H9 (cell line): Measurements from ENCODE around the gene UQCC2. TPM values are rescaled to one million over a fixed set of nuclear protein-coding genes. Genes with fewer than 3 reads are reported as not detected.

Source experiments
- DNase-seq: peaks from one replicate; pipeline ENCODE4 v3.0.0-alpha.2; 2017
- H2AFZ ChIP-seq: one replicate; pipeline ENCODE4 v1.6.1; 2013; ENCODE audit warnings: mild to moderate bottlenecking, low read length, control low read depth, moderate library complexity
- H2AK5ac ChIP-seq: 2 replicates; pipeline ENCODE4 v1.6.1; 2013; ENCODE audit warnings: low read length, control low read depth, mixed read lengths; ENCODE audit not compliant: insufficient read length
- H2BK120ac ChIP-seq: one replicate; pipeline ENCODE4 v1.6.1; 2013; ENCODE audit warnings: low read depth, mild to moderate bottlenecking, low read length, control low read depth, inconsistent platforms; ENCODE audit not compliant: poor library complexity, severe bottlenecking
- H2BK12ac ChIP-seq: 2 replicates; pipeline ENCODE4 v1.6.1; 2013; ENCODE audit warnings: low read length, control low read depth, mixed read lengths, low read depth; ENCODE audit not compliant: insufficient read length
- H2BK15ac ChIP-seq: 2 replicates; pipeline ENCODE4 v1.6.1; 2013; ENCODE audit warnings: low read depth, low read length, control low read depth
- H2BK20ac ChIP-seq: one replicate; pipeline ENCODE4 v1.6.1; 2013; ENCODE audit warnings: low read depth, mild to moderate bottlenecking, low read length, control low read depth, inconsistent platforms; ENCODE audit not compliant: poor library complexity, severe bottlenecking
- H2BK5ac ChIP-seq: 2 replicates; pipeline ENCODE4 v1.6.1; 2013; ENCODE audit warnings: low read length, control low read depth, mixed read lengths; ENCODE audit not compliant: insufficient read length
- H3K14ac ChIP-seq: 2 replicates; pipeline ENCODE4 v1.6.1; 2013; ENCODE audit warnings: low read length, control low read depth; ENCODE audit not compliant: insufficient read depth
- H3K18ac ChIP-seq: 2 replicates; pipeline ENCODE4 v1.6.1; 2013; ENCODE audit warnings: low read depth, mild to moderate bottlenecking, mixed read lengths, low read length, control low read depth; ENCODE audit not compliant: insufficient read length
- H3K23ac ChIP-seq: 2 replicates; pipeline ENCODE4 v1.6.1; 2013; ENCODE audit warnings: low read length, control low read depth, mixed read lengths, low read depth; ENCODE audit not compliant: insufficient read length
- H3K23me2 ChIP-seq: 2 replicates; pipeline ENCODE4 v1.6.1; 2013; ENCODE audit warnings: low read depth, mild to moderate bottlenecking, mixed read lengths, low read length, control low read depth; ENCODE audit not compliant: insufficient read length, poor library complexity, severe bottlenecking
- H3K27ac ChIP-seq: 2 replicates; pipeline ENCODE4 v1.5.1; 2013; ENCODE audit warnings: low read length, control low read depth, mixed read lengths, low read depth; ENCODE audit not compliant: insufficient read length
- H3K27me3 ChIP-seq: 2 replicates; pipeline ENCODE4 v1.6.1; 2013; ENCODE audit warnings: low read length, control low read depth, inconsistent platforms; ENCODE audit not compliant: insufficient read depth
- H3K4ac ChIP-seq: 2 replicates; pipeline ENCODE4 v1.6.1; 2013; ENCODE audit warnings: low read depth, mild to moderate bottlenecking, control low read depth, inconsistent platforms, low read length, moderate library complexity
- H3K4me1 ChIP-seq: 2 replicates; pipeline ENCODE4 v1.6.1; 2013; ENCODE audit warnings: low read length, control low read depth, inconsistent platforms; ENCODE audit not compliant: insufficient read depth
- H3K4me2 ChIP-seq: 2 replicates; pipeline ENCODE4 v1.6.1; 2013; ENCODE audit warnings: low read length, control low read depth, mixed read lengths; ENCODE audit not compliant: insufficient read length, insufficient read depth
- H3K56ac ChIP-seq: 2 replicates; pipeline ENCODE4 v1.6.1; 2013; ENCODE audit warnings: low read depth, mild to moderate bottlenecking, mixed read lengths, low read length, control low read depth; ENCODE audit not compliant: insufficient read length
- H3K79me1 ChIP-seq: 2 replicates; pipeline ENCODE4 v1.6.1; 2013; ENCODE audit warnings: low read depth, mild to moderate bottlenecking, moderate library complexity, low read length, control low read depth, inconsistent platforms; ENCODE audit not compliant: insufficient read depth, poor library complexity, severe bottlenecking
- H3K79me2 ChIP-seq: 2 replicates; pipeline ENCODE4 v1.6.1; 2013; ENCODE audit warnings: low read length, control low read depth, inconsistent platforms; ENCODE audit not compliant: insufficient read depth
- H3K9ac ChIP-seq: 2 replicates; pipeline ENCODE4 v1.6.1; 2013; ENCODE audit warnings: low read length, control low read depth, mixed read lengths; ENCODE audit not compliant: insufficient read length; ENCODE audit errors: extremely low read depth
- H3K9me3 ChIP-seq: one replicate; pipeline ENCODE4 v1.6.1; 2013; ENCODE audit warnings: low read depth, low read length, inconsistent platforms; ENCODE audit not compliant: control insufficient read depth
- H3T11ph ChIP-seq: one replicate; pipeline ENCODE4 v1.6.1; 2013; ENCODE audit warnings: mild to moderate bottlenecking, low read length, control low read depth, inconsistent platforms
- H4K20me1 ChIP-seq: one replicate; pipeline ENCODE4 v1.6.1; 2013; ENCODE audit not compliant: control insufficient read depth, insufficient read length, insufficient read depth
- H4K5ac ChIP-seq: 2 replicates; pipeline ENCODE4 v1.6.1; 2013; ENCODE audit warnings: low read depth, mild to moderate bottlenecking, mixed read lengths, low read length, control low read depth; ENCODE audit not compliant: insufficient read length
- H4K8ac ChIP-seq: replicated peaks from 2 replicates; pipeline ENCODE4 v1.6.1; 2013; ENCODE audit warnings: low read length, control low read depth, mixed read lengths, low read depth; ENCODE audit not compliant: insufficient read length
- H4K91ac ChIP-seq: 2 replicates; pipeline ENCODE4 v1.6.1; 2013; ENCODE audit warnings: low read depth, mild to moderate bottlenecking, moderate library complexity, mixed read lengths, low read length, control low read depth; ENCODE audit not compliant: insufficient read length
- H3K27ac Mint-ChIP-seq, 3 experiments: 2 replicates in 2 of 3; 3 replicates in 1 of 3; pipeline ENCODE4 v1.8.0; 2020 to 2021; ENCODE audit warnings: mixed read lengths in 3 of 3, mild to moderate bottlenecking in 1 of 3, moderate library complexity in 1 of 3
- H3K27me3 Mint-ChIP-seq: 2 replicates; pipeline ENCODE4 v1.8.0; 2021; ENCODE audit warnings: low read depth, mild to moderate bottlenecking, moderate library complexity, mixed read lengths
- H3K36me3 Mint-ChIP-seq, 3 experiments: 2 replicates in 2 of 3; 3 replicates in 1 of 3; pipeline ENCODE4 v1.8.0; 2020 to 2021; ENCODE audit warnings: low read depth in 3 of 3, mixed read lengths in 3 of 3; ENCODE audit not compliant: insufficient read depth in 1 of 3
- H3K4me1 Mint-ChIP-seq, 2 experiments: 2 replicates each; pipeline ENCODE4 v1.8.0; 2020; ENCODE audit warnings: mixed read lengths in 2 of 2
- H3K4me3 Mint-ChIP-seq, 2 experiments: 2 replicates in 1 of 2; 3 replicates in 1 of 2; pipeline ENCODE4 v1.8.0; 2020 to 2021; ENCODE audit warnings: mild to moderate bottlenecking in 2 of 2, mixed read lengths in 2 of 2, moderate library complexity in 1 of 2
- H3K9me3 Mint-ChIP-seq, 2 experiments: 2 replicates in 1 of 2; 3 replicates in 1 of 2; pipeline ENCODE4 v1.8.0; 2020; ENCODE audit warnings: mild to moderate bottlenecking in 2 of 2, mixed read lengths in 2 of 2, moderate library complexity in 1 of 2
- WGBS: extraction: QIAGEN DNeasy Blood & Tissue Kit; methylation state at CpG from one replicate; pipeline ENCODE4 v1.1.7; 2013; ENCODE audit warnings: missing lambda C conversion rate, low lambda C conversion rate, mixed read lengths; ENCODE audit not compliant: insufficient read length; ENCODE audit errors: extremely low coverage; 5-methylcytosine and 5-hydroxymethylcytosine counted together
- total RNA-seq: library from RNA; stranded (reverse); gene quantifications from 2 replicates; pipeline ENCODE4 v1.2.1, GENCODE V29; 2021
- TF ChIP-seq, protein P1 (sequence below): fragments of 200-600 bp; sonication (generic); conservative IDR thresholded peaks from 3 replicates; pipeline ENCODE4 v1.8.0; 2021; ENCODE audit warnings: antibody characterized with exemption, mild to moderate bottlenecking

The UQCC2 gene
- total RNA-seq, 1 experiment from 2014 or later, result 140 TPM

DNA sequence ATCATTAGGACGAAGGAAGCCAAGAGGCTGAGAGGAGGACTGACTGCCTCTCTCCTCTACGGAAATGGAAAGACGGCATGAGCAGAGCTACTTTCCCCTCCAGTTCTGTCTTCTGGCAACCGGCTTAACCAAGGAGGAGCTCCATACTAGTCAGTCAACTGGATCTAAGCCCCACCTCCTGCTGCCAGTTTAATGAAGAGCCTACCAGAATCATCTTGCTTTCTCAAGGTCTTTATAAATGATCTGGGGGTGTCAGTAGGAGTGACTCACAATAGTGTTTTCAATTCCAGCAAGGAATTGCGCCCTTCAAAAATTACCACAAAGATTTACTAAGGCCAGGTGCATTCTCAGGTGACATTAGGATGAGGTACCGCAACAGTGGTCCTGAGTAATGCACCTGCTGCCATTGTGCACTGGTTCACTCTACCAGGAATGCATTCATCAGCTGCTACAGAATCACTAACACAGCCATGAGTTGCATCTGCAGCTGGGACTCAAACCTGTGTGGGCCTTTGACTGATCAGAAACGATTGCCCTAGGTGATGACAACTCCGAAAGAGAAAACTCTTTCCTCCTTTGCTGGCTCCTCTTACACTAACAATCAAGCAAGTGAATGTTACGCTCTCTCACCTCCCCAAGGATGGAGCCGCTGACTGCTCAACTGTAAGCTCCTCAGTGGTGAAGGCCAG lies 2.8 kb downstream of the UQCC2 start:
- no peak overlapping the region for H3K14ac ChIP-seq
- H3K79me2 ChIP-seq, result peaks cover 2% of the 10 kb centered on the region; the same call in 1 of the 2 replicates
- H3K27me3 ChIP-seq, result no peaks in the 10 kb centered on the region
- peaks cover 10% of the 10 kb centered on the region; the same call in 1 of the 2 replicates for H3K4me1 ChIP-seq
- H4K8ac ChIP-seq, result no peak overlapping the region
- H3K36me3 Mint-ChIP-seq, result peaks cover 22 to 61% (median 47%) of the 10 kb centered on the region in 3 experiments; a peak in 6 of 7 replicates
- no peak overlapping the region for H3K56ac ChIP-seq
- peaks cover 41 to 46% of the 10 kb centered on the region in 2 experiments for H3K4me1 Mint-ChIP-seq
- H3K23ac ChIP-seq, result no peak overlapping the region
- H4K20me1 ChIP-seq, result no peaks in the 10 kb centered on the region
- no peak overlapping the region for H2BK20ac ChIP-seq
- H3K79me1 ChIP-seq, result peaks cover 7% of the 10 kb centered on the region
- no peak overlapping the region for H3K27ac Mint-ChIP-seq
- TF ChIP-seq, protein P1, sequence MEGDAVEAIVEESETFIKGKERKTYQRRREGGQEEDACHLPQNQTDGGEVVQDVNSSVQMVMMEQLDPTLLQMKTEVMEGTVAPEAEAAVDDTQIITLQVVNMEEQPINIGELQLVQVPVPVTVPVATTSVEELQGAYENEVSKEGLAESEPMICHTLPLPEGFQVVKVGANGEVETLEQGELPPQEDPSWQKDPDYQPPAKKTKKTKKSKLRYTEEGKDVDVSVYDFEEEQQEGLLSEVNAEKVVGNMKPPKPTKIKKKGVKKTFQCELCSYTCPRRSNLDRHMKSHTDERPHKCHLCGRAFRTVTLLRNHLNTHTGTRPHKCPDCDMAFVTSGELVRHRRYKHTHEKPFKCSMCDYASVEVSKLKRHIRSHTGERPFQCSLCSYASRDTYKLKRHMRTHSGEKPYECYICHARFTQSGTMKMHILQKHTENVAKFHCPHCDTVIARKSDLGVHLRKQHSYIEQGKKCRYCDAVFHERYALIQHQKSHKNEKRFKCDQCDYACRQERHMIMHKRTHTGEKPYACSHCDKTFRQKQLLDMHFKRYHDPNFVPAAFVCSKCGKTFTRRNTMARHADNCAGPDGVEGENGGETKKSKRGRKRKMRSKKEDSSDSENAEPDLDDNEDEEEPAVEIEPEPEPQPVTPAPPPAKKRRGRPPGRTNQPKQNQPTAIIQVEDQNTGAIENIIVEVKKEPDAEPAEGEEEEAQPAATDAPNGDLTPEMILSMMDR, result no peak
- H2BK12ac ChIP-seq, result no peak overlapping the region
- H3K4ac ChIP-seq, result no peak overlapping the region
- no peak overlapping the region for H4K5ac ChIP-seq
- H3K4me3 Mint-ChIP-seq, result no peak overlapping the region; a peak in 1 of 5 replicates
- no peak overlapping the region for H2AK5ac ChIP-seq
- no peak overlapping the region for H3K18ac ChIP-seq
- H2BK5ac ChIP-seq, result no peak overlapping the region
- no peaks in the 10 kb centered on the region; the same call in none of the 2 replicates for H3K27me3 Mint-ChIP-seq
- no peak overlapping the region for H3K4me2 ChIP-seq
- H2BK120ac ChIP-seq, result no peak overlapping the region
- no peak overlapping the region for H3T11ph ChIP-seq
- H2AFZ ChIP-seq, result no peak overlapping the region
- H4K91ac ChIP-seq, result no peak overlapping the region
- H2BK15ac ChIP-seq, result no peak overlapping the region
- no peak overlapping the region for H3K27ac ChIP-seq
- no peaks in the 10 kb centered on the region for H3K9me3 Mint-ChIP-seq
- H3K9ac ChIP-seq, result no peak overlapping the region
- H3K23me2 ChIP-seq, result peaks cover 5% of the 10 kb centered on the region
- no peaks in the 10 kb centered on the region for H3K9me3 ChIP-seq
- no CpG with 5 or more reads among the region's 10 CpGs for WGBS
- DNase-seq, result no peak
